ENCODE results near the gene CPED1. TPM values are rescaled to one million over a fixed set of nuclear protein-coding genes. Genes with fewer than 3 reads are reported as not detected.
"Not testable (repeated sequence)": the region's sequence is repeated elsewhere in the genome, so short reads cannot be mapped to it uniquely, and the experiment has no call there.

Gene CPED1
- total RNA-seq, 1 donor from 2014 or later, result 38.6 TPM

DNA sequence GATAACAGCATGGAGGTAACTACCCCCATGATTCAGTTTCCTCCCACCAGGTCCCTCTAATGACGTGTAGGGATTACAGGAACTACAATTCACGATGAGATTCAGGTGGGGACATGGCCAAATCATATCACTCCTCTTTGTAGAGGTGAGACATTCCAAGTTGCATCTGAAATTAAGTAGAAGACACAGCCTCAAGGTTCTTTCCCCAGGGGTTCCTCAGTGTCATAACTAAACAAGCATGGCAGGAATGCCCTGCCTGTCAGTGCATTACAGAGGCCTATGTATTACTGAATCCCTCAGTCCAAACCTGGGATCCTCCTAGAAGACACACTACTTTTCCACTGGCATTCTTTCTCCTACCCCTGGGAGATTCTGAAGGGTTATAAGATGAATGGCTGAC is 297.7 kb downstream of the CPED1 start:
- ATAC-seq, result no peak
- no peak for DNase-seq
- intact Hi-C loops (cut with DNase I), result no loop called here
- Histone ChIP-seq H3K9me3 (no peaks in the 10 kb centered on the region), H3K27ac (no peak overlapping the region), H3K4me3 (no peak overlapping the region), H3K4me1 (no peaks in the 10 kb centered on the region), H3K36me3 (no peaks in the 10 kb centered on the region), H3K27me3 (ENCODE audit: low read depth) (no peaks in the 10 kb centered on the region)
- TF ChIP-seq, protein P1, sequence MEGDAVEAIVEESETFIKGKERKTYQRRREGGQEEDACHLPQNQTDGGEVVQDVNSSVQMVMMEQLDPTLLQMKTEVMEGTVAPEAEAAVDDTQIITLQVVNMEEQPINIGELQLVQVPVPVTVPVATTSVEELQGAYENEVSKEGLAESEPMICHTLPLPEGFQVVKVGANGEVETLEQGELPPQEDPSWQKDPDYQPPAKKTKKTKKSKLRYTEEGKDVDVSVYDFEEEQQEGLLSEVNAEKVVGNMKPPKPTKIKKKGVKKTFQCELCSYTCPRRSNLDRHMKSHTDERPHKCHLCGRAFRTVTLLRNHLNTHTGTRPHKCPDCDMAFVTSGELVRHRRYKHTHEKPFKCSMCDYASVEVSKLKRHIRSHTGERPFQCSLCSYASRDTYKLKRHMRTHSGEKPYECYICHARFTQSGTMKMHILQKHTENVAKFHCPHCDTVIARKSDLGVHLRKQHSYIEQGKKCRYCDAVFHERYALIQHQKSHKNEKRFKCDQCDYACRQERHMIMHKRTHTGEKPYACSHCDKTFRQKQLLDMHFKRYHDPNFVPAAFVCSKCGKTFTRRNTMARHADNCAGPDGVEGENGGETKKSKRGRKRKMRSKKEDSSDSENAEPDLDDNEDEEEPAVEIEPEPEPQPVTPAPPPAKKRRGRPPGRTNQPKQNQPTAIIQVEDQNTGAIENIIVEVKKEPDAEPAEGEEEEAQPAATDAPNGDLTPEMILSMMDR (IDR thresholded peaks at IDR 0.05), result no peak

DNA sequence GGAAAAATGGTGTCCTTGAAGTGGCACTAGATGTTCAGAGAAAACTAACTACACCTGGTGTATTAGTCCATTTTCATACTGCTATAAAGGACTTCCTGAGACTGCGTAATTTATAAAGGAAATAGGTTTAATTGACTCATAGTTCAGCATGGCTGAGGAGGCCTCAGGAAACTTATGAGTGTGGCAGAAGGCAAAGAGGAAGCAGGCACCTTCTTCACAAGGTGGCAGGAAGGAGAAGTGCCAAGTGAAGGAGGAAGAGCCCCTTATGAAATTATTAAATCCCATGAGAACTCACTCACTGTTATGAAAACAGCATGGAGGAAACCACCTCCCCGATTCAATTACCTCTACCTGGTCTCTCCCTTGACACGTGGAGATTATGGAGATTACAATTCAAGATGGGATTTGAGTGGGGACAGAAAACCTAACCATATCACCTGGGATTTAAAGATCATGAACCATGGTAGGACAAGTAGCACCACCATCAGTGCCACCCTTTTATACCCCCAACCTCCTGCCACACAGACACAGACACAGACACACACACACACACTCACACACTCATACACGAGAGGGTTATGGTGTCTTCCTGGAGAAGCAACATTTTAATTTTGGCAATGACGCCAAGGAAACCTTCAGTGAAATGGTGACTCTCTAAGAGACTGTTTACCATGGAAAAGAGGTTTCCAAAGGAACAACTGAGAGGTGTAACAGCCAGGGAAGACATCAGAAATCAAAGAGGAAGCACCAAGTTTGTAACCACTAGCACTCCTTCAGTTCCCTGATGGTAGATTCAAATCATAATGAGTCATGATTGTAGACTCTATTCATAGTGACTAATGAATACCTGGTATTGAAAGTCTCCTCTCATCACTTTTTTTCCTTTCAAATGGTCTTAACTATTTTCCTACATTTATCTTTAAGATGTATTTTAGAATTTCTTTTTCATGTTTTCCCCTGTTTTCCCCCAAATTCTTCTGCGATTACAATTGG is 298.5 kb downstream of the CPED1 start:
- Histone ChIP-seq H3K27me3 (ENCODE audit: low read depth) (no peaks in the 10 kb centered on the region), H3K9me3 (no peaks in the 10 kb centered on the region), H3K36me3 (no peaks in the 10 kb centered on the region), H3K4me1 (no peaks in the 10 kb centered on the region), H3K4me3 (no peak overlapping the region), H3K27ac (no peak overlapping the region)
- DNase-seq (no peak), ATAC-seq (no peak)
- intact Hi-C loops (cut with DNase I), result no loop called here
- TF ChIP-seq, protein P1 (IDR thresholded peaks at IDR 0.05), result no peak

- Histone ChIP-seq H3K9me3 (no peaks in the 10 kb centered on the region), H3K27me3 (ENCODE audit: low read depth) (no peaks in the 10 kb centered on the region), H3K4me1 (no peaks in the 10 kb centered on the region), H3K36me3 (no peaks in the 10 kb centered on the region), H3K4me3 (no peak overlapping the region), H3K27ac (no peak overlapping the region)
- intact Hi-C loops (cut with DNase I), result no loop called here
- TF ChIP-seq, protein P1 (IDR thresholded peaks at IDR 0.05), result no peak
- DNase-seq (no peak), ATAC-seq (no peak)
Observed at GRCh38 chr7:121288894-121289293, 300.4 kb downstream of the CPED1 start.

DNA sequence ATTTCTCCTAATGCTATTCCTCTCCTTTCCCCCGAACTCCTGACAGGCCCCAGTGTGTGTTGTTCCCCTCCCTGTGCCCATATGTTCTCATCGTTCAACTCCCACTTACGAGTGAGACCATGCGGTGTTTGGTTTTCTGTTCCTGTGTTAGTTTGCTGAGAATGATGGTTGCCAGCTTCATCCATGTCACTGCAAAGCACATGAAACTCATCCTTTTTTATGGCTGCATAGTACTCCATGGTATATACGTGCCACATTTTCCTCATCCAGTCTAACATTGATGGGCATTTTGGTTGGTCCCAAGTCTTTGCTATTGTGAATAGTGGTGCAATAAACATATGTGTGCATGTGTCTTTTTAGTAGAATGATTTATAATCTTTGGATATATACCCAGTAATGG is 301.4 kb downstream of the CPED1 start:
- H3K9me3 ChIP-seq; H3K36me3 ChIP-seq; H3K27me3 ChIP-seq (ENCODE audit: low read depth); intact Hi-C loops (cut with DNase I); H3K27ac ChIP-seq; ATAC-seq; H3K4me1 ChIP-seq; DNase-seq; H3K4me3 ChIP-seq: not testable (repeated sequence)

DNA sequence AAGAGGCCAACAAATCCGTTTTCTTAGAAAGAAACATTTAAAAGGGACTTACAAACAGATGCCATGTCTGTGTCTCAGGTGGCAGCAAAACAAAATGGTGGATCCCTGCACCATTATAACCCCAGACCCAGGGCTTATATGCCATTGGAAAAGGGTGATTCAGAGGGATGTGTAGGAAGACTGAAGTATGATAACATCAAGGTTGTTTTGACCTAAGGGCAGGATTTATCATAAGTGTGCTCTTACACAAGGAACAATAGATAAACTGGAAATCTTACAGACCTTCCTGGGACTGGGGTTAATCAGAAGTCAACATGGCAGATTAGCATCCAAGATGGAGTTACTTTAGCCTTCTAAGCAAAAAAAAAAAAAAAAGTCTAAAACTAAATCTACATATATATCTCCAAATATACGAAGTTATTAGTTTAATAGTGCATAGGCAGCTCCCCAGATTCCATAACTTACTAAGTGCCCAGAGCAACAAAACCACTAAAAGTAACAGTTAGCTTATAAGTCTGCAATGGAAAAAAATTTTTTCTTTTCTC is 306.0 kb downstream of the CPED1 start:
- H3K4me3 ChIP-seq, result no peak overlapping the region
- no peaks in the 10 kb centered on the region for H3K27me3 ChIP-seq (ENCODE audit: low read depth)
- H3K9me3 ChIP-seq, result no peaks in the 10 kb centered on the region
- H3K36me3 ChIP-seq, result no peaks in the 10 kb centered on the region
- no peak for ATAC-seq
- intact Hi-C loops (cut with DNase I), result no loop called here
- TF ChIP-seq, protein P1 (IDR thresholded peaks at IDR 0.05), result no peak
- DNase-seq, result no peak
- H3K4me1 ChIP-seq, result no peaks in the 10 kb centered on the region
- H3K27ac ChIP-seq, result no peak overlapping the region

GRCh38 chr7:121297843-121298242 is 309.3 kb downstream of the CPED1 start:
- ATAC-seq (no peak), DNase-seq (no peak)
- H3K27me3 ChIP-seq (ENCODE audit: low read depth), result no peaks in the 10 kb centered on the region
- no peak overlapping the region for H3K27ac ChIP-seq
- H3K4me1 ChIP-seq, result no peaks in the 10 kb centered on the region
- TF ChIP-seq, protein P1 (IDR thresholded peaks at IDR 0.05), result no peak
- intact Hi-C loops (cut with DNase I), result no loop called here
- H3K4me3 ChIP-seq, result no peak overlapping the region
- H3K36me3 ChIP-seq, result no peaks in the 10 kb centered on the region
- H3K9me3 ChIP-seq, result no peaks in the 10 kb centered on the region
